GM06990 (cell line): ENCODE results near the gene AKT1S1.

Experiments used
- DNase-seq: peaks from one replicate; pipeline ENCODE4 v3.0.0-alpha.2; 2011; ENCODE audit not compliant: insufficient read length; ENCODE audit errors: extremely low read depth
- H3K27me3 ChIP-seq: replicated peaks from 2 replicates; pipeline ENCODE4 v1.6.0; 2011; ENCODE audit warnings: low read length; ENCODE audit not compliant: control insufficient read depth, insufficient read depth
- H3K36me3 ChIP-seq: 2 replicates; pipeline ENCODE4 v1.5.1; 2011; ENCODE audit warnings: low read length; ENCODE audit not compliant: control insufficient read depth, insufficient read depth
- H3K4me3 ChIP-seq: replicated peaks from 2 replicates; pipeline ENCODE4 v1.5.1; 2011; ENCODE audit warnings: low read depth, mild to moderate bottlenecking, control low read depth, low read length
- CTCF ChIP-seq: IDR thresholded peaks from 2 replicates; pipeline ENCODE4 v1.5.1; 2011; ENCODE audit warnings: low read length, control low read depth, mild to moderate bottlenecking, inconsistent platforms; ENCODE audit not compliant: insufficient read depth, poor library complexity, severe bottlenecking

The AKT1S1 gene

GRCh38 chr19:49869484-49870308 lies 7.5 kb downstream of the AKT1S1 start:
- TF ChIP-seq CTCF: no peak
- peak; percentile 95 for DNase-seq
- Histone ChIP-seq H3K4me3 (peak overlapping the region; percentile 64), H3K27me3 (no peaks in the 10 kb centered on the region), H3K36me3 (peaks cover 8% of the 10 kb centered on the region)

GRCh38 chr19:49869009-49869483 lies 8.1 kb downstream of the AKT1S1 start:
- peak overlapping the region; percentile 53 for H3K4me3 ChIP-seq
- peaks cover 7% of the 10 kb centered on the region for H3K36me3 ChIP-seq
- TF ChIP-seq CTCF: no peak
- no peak for DNase-seq
- H3K27me3 ChIP-seq: no peaks in the 10 kb centered on the region

DNA sequence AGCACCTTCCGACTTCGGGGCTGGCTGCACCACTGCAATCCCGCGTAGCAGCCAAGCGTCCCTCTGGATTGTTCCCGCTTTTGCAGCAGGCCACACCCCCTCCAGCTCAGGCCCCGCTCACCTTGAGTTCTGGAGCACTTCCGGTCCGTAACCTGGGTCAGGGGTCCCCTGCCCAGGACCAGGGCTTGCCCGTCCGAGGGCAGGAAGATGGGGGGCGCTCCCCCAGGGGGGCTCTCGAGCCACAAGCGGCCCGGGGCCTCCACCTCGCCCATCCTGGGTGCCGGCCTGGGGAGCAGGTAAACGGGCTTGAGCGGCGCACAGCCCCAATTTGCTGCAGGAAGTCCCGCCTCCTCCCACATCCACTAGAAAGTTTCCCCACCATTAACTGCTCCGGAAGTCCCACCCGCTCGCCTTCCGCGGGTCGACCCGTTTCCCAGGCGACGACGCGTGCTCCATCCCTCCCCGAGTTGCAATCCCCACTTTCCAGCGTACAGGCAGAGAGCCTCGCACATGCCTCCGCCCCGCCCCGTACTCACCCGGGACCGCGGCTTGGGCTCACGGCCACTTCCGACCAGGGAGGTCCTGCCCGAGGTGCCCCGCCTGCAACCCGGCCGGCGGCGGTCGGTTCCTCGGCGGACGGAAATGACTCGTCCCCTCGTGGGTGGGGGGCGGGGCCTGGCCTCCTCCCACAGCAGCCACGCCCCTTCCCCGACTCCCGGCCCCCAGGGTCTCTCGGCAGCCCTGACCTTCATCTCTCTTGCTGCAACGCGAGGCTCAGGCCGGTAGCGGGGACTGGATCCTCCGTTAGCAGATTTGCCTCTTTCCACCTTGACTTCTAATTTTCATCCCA lies 10.0 kb downstream of the AKT1S1 start, which contains the start of gene PNKP:
Gene PNKP (minus strand): TSS at position 644 of the 850 bp plus-strand sequence. CDS start 372 bp downstream, at position 272.
- no peak for TF ChIP-seq CTCF
- peak within 1 kb of the TSS; percentile 78 for H3K4me3 ChIP-seq
- peaks cover 19% of the 10 kb centered on the region for H3K36me3 ChIP-seq
- no peaks in the 10 kb centered on the region for H3K27me3 ChIP-seq
- DNase-seq: peak; percentile 93

- TF ChIP-seq CTCF: no peak
- no peak for DNase-seq
Measured at GRCh38 chr19:49864890-49865289, 12.3 kb downstream of the AKT1S1 start.

GRCh38 chr19:49863935-49864320 lies 13.2 kb downstream of the AKT1S1 start:
- no peak for TF ChIP-seq CTCF
- Histone ChIP-seq H3K4me3 (no peak overlapping the region), H3K27me3 (no peaks in the 10 kb centered on the region), H3K36me3 (peaks cover 35% of the 10 kb centered on the region)
- DNase-seq: no peak

More at GRCh38 chr19:49864890-49865289, 12.3 kb downstream of the AKT1S1 start:
- Histone ChIP-seq H3K36me3 (peaks cover 31% of the 10 kb centered on the region), H3K27me3 (no peaks in the 10 kb centered on the region), H3K4me3 (no peak overlapping the region)
